Left kidney (tissue), 2 donors: ENCODE results near the gene STX1A. TPM values are rescaled to one million over a fixed set of nuclear protein-coding genes. Genes with fewer than 3 reads are reported as not detected.
"Not testable (repeated sequence)": the region's sequence is repeated elsewhere in the genome, so short reads cannot be mapped to it uniquely, and the experiment has no call there.

ENCODE experiments used
- DNase-seq: peaks from one replicate; pipeline ENCODE4 v3.0.0-alpha.2; 2013
- polyA plus RNA-seq: library from polyadenylated mRNA; unstranded; fragments of 120-200 nt; gene quantifications from one replicate; pipeline ENCODE4 v1.2.1, GENCODE V29; 2013; ENCODE audit not compliant: insufficient read length

The STX1A gene
- polyA plus RNA-seq, 1 donor = 8.0 TPM

GRCh38 chr7:73736885-73737284 lies 17.4 kb upstream of the STX1A start:
- DNase-seq = no peak

- DNase-seq = no peak
Observed at GRCh38 chr7:73735528-73735905, 16.0 kb upstream of the STX1A start.

- DNase-seq = no peak
Observed at GRCh38 chr7:73734619-73735527, 15.4 kb upstream of the STX1A start.

- DNase-seq = no peak
Observed at GRCh38 chr7:73732397-73732796, 12.9 kb upstream of the STX1A start.

GRCh38 chr7:73730485-73730884 lies 11.0 kb upstream of the STX1A start:
- DNase-seq = no peak

GRCh38 chr7:73728551-73728950 lies 9.1 kb upstream of the STX1A start:
- DNase-seq = no peak

GRCh38 chr7:73727952-73728351 lies 8.5 kb upstream of the STX1A start:
- DNase-seq = no peak

- DNase-seq = no peak
Observed at GRCh38 chr7:73726083-73726466, 6.6 kb upstream of the STX1A start.

GRCh38 chr7:73723813-73724212 lies 4.3 kb upstream of the STX1A start:
- no peak for DNase-seq

GRCh38 chr7:73722785-73723184 lies 3.3 kb upstream of the STX1A start:
- no peak for DNase-seq

GRCh38 chr7:73722182-73722581 lies 2.7 kb upstream of the STX1A start:
- DNase-seq = not testable (repeated sequence)

GRCh38 chr7:73721377-73721817 lies 1.9 kb upstream of the STX1A start:
- DNase-seq = no peak

- not testable (repeated sequence) for DNase-seq
Observed at GRCh38 chr7:73720443-73720842, 974 bp upstream of the STX1A start.

GRCh38 chr7:73719806-73720169 lies 319 bp upstream of the STX1A start:
- no peak for DNase-seq

- no peak for DNase-seq
Observed at GRCh38 chr7:73718438-73718881, 1.0 kb downstream of the STX1A start.

- DNase-seq = no peak
Observed at GRCh38 chr7:73717991-73718405, 1.5 kb downstream of the STX1A start.

GRCh38 chr7:73717025-73717807 lies 2.3 kb downstream of the STX1A start:
- no peak for DNase-seq

GRCh38 chr7:73716318-73716890 lies 3.1 kb downstream of the STX1A start:
- DNase-seq = no peak

GRCh38 chr7:73715648-73716317 lies 3.7 kb downstream of the STX1A start:
- DNase-seq = no peak

- not testable (repeated sequence) for DNase-seq
Observed at GRCh38 chr7:73713319-73713718, 6.2 kb downstream of the STX1A start.

- no peak for DNase-seq
Observed at GRCh38 chr7:73712773-73713172, 6.7 kb downstream of the STX1A start.

- no peak for DNase-seq
Observed at GRCh38 chr7:73708961-73709549, 10.4 kb downstream of the STX1A start.
